SKM-1 (cell line): ENCODE data around the gene BTBD18.
A peak's percentile ranks its signal among the peaks of the same experiment; 100 is the strongest.

Experiments
- DNase-seq: peaks from one replicate; lab custom pipeline; 2025; ENCODE audit not compliant: unreplicated experiment; lab: John Stamatoyannopoulos, UW

Gene BTBD18

DNA sequence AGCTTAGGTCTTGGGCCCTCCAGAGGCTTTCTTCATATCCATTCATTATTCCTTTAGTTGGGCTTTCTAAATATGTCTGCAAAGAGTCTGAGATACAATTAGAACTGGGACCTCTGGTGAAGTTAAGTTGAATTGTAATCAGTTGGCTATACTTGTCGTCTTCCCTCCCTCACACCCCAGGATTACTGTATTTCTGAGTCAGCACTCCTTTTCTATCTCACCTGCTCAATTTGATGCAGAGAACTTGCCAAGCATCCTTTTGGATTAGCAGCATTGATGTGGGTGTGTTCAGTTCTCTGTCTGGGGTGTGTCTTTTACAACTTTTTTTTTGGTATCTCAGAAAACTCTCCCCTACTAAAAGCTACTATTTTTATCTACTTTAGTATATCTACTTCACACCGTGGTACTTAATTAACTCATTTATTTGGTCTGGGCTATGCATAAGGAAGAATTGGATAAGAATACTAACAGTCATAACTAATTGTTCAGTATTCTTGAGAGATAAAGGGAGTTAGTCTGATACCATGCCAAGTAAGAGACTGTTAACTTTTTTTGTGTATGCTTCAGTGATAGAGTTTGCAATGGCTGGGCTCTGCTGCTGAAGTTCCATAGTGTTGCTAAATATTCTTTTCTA lies 25.1 kb upstream of the BTBD18 start:
- no peak for DNase-seq

DNA sequence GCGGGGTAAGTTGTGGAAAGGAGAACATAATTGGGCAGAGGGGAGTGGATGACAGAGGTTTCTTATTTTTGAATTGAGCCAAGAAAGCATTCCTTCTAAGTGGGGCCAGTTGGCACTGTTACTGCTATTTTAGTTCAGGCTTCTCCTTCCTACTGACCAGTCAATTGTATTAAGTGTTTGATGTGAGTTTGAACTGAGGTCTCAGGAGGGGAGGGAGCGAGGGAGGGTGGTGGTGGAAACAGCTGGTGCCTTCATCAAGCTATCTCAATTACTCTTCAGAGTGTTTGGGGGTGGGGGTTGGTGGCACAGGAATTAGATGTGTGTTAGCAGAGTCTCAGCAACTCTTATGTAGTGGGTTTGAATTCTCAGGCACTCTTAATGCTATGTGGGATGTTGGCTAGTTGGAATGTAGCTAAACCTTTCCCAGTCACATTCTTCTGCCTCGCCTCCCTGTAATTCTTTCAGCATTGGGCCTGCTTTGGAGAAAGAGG lies 24.5 kb upstream of the BTBD18 start:
- DNase-seq, result no peak

DNA sequence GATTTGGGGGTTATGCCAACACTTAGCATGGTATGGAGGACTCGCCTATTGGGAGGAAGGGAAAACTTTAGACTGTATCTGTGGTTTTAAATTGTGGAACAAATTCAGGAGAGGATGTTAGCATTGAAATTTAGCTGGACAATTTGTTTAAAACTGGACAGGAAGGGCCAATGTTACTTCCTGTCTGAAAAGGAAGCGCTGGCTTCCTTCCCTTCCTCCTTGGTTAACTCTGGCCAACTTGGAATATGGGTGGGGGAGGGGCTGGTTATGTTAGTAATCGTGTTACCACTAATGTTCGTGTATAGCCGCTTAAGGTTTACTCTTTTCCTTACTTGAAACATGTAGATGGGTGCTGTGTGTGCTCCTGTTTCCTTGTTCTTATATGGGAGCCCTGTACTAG lies 23.9 kb upstream of the BTBD18 start:
- no peak for DNase-seq

DNA sequence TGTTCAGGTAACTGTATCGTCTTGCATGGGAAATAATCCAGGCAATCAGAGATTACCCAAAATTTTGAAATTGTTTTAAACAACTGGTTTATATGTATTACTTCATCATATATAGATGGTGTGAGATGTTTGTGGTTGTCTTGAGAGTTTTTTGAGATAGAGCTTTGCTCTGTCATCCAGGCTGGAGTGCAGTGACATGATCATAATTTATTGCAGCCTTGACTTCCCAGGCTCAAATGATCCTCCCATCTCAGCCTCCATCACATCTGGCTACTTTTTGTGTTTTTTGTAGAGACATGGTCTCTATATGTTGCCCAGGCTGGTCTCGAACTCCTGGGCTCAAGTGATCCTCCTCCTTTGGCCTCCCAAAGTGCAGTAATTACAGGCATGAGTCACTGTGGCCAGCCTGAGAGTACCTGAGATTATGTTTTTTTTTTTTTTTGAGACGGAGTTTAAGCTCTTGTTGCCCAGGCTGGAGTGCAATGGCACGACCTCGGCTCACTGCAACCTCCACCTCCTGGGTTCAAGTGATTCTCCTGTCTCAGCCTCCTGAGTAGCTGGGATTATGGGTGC lies 21.5 kb upstream of the BTBD18 start:
- no peak for DNase-seq

DNA sequence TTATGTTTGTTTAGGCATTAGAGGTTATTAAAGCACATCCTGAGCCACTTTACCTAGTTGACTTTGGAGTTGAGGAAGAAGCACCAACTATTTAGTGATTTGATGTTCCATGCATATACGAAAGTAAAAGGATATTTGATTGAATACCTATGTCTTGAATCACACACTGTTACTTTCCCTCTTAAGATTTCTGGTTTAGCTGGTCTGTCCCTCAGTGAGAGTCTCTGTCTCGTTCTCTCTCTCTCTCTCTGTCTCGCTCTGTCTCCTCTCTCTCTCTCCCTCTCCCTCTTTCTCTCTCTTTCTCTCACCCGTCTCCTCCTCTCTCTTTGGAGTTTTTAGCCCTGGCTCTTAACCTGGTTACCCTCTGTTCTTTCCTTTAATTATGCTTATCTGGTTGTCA lies 20.9 kb upstream of the BTBD18 start:
- DNase-seq, result no peak

DNA sequence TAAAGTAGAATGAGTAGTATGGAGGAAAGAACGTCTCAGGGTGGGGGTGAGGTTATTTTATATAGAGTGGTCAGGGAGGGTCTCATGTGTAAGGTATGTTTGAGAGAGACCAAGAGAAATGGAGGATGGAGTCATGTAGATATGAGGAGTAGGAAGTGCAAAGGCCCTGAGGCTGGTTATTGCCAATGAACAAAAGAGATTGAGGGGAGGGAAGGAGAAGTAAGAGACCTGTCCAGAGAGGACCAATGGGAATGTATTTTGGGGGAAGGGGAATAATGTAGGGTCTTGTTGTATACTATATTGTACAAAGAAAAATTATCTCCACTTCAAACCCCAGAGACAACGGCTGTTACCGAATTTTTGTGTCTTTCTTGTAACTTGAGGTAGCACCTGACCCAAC lies 19.7 kb upstream of the BTBD18 start:
- DNase-seq, result no peak

DNA sequence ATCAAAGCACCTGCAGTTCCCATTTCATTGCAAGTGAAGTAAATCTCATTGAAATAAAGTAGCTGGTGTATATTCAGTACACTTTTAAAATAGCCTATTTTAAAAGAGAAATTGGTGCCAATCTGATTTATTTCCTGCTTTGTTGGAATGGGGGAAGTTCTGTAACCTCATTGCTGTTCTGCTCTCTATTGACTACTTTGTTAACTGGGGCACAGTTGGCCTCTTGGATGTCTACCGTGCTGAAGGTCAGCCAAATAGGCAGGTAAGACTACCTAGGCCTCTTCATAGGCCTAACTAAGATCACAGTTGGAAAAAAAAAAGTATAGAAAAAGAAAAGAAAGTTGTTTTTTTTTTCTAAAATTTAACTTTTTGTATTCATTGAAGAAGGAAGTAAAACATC lies 19.2 kb upstream of the BTBD18 start:
- DNase-seq, result no peak

DNA sequence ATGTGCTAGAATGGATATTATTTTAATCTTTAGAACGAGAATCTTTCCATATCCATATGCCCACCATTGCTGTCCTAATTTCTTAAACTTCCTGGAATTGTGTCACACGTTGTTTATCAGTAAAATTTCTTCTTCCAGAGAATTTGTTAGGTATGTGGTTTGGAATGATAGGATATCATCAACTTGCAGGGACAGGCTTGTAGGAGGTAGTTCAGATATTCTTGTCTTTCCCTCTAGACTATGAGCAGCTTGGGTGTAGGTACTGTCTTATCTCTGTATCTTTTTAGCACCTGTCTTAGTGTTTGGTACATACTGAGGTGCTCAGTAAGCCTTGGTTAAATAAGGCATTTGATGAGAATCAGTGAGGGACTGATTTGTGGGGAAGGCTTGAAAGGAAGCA lies 13.4 kb upstream of the BTBD18 start:
- DNase-seq, result no peak

DNA sequence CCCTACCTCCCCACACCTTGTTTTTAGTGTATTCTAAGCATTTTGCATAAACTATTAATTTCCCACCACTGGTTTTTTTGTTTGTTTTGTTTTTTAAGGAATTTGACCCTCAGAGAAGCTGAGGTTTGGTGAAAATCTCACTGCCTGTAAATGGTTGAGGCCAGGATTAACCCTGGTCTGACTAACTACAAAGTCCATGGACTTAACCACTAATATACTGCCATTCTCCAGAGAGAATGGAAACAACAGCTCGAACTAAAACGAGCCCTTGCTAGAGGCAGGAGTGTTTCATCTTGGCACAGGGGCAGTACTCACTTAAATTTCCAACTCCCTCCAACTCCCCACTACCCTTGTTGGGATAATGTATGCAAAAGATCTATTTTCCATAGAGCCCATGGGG lies 12.9 kb upstream of the BTBD18 start:
- DNase-seq, result no peak

DNA sequence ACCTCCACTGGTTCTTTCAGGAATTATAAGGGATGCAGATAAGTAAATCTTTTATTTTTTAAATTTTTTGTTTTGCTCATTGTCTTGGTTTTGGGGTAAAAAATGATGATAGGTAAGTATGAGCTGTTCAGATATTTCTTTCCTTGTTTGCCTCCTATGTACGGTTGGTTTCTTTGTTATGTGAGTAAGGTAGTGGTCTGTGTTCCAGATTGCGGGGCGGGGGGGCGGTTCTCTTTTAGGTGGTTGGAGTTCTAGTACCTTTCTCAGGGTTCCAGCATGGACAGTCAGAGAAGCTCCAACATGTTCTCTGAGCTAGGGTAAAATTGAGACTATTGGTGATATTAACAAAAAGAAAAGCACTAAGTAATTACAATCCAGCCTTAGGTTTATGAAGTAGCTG lies 12.4 kb upstream of the BTBD18 start:
- no peak for DNase-seq

DNA sequence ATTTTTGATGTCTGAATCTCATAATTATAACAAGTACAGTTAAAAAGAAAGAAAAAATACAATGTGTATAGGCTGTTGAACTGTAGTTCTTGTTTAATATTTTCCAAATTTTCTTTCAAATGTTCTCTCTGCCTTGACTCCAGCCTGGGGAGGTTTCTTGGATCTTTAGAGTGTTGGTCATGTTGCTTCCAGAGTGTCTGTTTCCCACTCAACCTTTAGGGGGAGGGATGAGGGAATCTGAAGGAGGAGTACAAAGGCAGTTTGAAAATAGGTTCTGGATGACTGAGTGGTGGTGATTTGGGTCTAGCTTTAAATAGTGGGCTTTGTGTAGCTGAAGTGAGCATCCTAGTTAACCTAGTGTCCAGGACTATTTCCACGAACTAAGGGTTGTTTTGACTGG lies 11.9 kb upstream of the BTBD18 start:
- DNase-seq, result no peak

DNA sequence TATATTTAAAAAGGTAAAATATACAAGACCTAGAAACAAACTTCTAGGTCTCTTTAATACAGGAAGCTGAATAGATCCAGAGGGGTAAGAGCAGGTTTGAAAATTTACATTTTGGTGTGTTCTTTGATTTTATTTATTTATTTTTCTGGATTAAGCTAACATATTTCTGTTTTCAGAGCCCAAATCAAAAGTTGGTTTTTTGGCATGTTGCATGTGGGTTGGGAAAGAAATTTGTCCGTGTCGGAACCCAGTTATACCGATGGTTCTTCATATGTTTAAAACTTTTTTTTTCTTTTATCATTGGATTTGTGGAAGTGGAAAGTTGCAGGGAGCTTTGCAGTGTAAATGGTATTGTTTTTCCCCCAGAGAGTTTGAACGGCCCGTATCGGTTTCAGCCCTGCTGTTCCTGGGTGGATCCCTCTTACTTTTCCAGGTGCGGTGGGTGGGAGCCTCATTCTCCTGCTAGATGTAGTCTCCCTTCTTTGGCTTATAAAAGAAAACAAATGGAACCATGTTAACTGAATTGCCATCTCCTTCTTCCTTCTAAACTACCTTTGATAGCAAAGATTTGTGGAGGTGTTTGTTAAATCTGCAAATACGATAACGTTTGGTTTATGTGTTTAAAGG lies 10.7 kb upstream of the BTBD18 start:
- DNase-seq, result no peak

DNA sequence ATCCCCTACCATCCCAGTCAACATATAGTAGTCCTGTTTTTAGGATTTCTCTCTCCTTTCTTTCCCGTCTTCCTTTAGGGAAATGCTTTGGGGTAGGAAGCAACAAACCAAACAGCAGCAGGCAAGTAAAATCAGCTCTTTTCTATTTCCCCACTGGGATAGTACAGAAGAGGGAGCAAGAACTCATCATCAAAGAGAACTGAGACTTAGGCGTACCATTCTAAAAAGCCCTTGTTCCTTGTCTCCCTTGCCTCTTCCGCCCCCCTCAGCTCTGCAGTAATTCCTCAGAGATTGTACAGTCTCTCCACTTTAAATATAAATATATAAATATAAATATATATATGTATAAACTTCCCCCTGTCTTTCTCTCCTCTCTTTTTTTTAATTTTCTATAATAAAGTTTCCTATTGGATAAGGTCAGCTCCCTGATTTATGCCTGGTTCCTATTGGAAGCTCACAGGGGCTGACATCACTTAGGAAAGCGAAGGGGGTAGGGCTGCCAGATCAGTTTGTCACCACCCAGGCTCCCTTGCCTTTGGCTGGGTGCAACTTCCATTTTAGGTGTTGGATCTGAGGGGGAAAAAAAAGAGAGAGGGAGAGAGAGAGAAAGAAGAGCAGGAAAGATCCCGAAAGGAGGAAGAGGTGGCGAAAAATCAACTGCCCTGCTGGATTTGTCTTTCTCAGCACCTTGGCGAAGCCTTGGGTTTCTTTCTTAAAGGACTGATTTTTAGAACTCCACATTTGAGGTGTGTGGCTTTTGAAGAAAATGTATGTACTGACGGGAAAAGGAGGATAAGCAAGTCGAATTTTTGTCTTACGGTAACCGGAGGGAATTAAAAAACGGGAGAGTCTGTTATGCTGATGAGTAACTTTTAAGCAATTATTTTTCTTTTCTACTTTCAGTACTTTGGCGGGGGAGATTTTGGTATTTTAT lies 9.9 kb upstream of the BTBD18 start, which contains the start of gene CTNND1:
Gene CTNND1, plus strand, starts transcription at position 502 of the 934 bp plus-strand sequence. CDS start 29,677 bp downstream, outside the sequence.
- peak; percentile 82 for DNase-seq

DNA sequence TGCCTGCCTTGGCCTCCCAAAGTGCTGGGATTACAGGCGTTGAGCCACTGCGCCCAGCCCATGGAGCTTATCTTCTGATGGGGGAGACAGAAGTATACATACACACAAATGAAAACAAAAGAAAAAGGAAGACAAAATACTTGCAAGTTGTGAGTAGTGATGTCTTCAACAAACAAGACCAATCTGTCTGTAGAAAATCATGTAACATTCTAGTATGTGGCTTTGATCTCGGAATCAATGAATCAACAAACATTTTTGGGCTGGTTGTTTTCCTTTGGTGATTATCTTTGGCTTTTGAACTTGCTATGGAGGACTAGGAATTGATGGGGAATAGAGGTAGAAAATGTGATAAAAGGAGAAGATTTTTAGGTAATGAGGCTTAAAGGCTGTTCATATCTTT lies 6.6 kb upstream of the BTBD18 start:
- DNase-seq, result no peak

DNA sequence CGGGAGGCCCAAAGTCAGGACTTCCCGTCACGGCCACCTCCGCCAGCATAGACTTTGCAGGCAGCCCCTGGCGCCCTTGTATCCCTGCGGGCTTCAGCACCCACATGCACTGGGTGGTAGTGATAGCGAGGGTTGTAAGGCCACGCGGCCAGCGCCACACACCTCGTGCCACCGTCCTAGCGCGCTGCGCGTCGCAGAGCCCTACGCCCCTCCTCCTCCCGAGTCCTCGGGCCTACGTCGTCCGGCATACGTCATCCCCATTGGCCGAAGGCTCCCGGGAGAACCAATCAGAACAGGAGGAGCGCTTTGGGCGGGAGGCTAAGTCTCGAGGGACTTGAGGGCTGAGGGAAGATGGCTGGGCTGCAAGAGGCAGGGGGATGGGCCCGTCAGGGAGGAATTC lies 1.3 kb upstream of the BTBD18 start:
- no peak for DNase-seq

DNA sequence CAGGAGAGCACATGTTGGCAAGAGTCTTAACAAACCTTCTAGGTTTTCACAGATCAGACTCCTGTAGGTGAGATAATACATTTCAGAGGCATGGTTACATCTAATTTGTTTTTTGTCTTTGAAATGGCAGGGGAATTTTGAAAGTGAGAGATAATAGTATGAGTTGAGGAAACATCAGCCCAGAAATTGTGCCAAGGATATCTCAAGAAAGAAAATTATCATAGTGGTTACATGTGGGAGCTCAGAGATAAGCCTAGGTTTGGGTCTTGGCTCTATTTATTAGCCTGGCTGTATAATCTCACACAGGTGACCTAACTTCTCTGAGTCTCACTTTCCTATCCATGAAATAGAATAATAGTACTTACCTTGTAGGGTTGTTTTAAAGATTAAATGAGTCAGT lies 443 bp downstream of the BTBD18 start:
- DNase-seq, result no peak

DNA sequence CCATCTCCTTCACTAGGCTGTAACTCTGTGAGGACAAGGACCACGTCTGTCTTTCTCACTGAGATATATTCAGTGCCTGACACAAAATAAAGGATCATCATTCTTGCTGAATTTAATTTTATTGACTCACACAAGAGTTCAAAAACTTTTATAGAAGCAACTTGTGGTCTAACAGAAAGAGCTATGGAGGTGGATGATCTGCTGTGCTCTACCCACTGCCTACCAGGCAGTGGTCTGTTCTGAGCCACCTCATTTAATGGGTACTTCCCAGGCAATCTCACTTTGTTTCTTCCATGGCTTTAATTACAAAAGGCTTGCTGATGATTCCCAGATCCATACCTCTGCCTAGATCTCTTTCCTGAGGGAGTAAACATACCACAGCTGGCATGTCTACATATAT lies 4.7 kb downstream of the BTBD18 start:
- DNase-seq, result no peak

DNA sequence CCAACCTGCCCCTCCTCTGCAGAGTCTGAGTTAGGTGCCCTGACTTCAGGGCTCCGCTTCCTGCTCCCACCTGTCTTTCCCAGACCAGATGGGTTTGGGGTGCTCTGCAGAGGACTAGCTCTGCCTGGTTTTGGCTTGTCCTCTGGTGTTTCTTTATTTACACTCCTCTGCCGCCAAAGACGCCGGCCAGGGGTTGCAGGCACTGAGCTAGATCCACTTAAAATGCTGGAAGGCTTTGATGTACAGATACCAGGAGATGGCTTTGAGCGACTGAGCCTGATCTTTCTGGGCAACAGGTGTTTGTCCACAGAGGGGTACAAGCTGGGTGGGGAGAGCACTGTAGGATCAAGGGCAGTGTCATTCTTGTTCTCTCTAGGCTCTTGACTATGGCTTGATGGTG lies 6.4 kb downstream of the BTBD18 start:
- DNase-seq, result no peak

DNA sequence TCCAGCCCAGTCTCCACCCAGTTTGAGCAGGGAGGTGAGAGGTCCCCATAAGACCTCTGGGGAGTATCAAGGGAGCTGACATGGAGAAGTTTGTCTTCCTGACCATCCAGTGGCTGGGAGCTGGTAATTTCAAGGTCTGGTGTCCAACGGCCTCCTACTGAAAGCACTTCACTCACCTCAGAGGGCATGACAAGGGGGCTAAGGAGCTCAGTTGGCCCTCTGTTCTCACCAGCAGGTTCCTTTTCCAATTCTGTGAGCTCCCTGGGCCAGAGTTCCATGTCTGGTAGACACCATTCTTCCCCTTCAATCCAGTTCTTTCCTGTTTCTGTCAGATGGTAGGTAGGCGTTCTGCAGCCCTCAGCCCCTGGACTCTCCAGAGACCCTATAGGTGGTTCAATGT lies 7.3 kb downstream of the BTBD18 start:
- DNase-seq, result no peak

DNA sequence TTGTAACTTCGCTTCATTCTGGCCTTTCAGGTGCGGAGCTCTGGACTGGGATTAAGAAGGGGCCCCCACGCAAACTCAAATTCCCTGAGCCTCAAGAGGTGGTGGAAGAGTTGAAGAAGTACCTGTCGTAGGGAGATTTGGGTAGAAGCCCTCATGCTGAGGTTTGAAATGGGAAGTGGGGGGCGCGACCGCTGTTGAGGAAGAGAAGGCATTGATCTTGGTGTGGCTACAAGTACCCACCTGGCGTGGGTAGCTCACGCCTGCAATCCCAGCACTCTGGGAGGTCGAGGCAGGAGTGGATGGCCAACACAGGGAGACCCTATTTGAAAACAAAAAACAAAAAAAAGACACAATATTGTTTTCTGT lies 9.5 kb downstream of the BTBD18 start:
- no peak for DNase-seq
